Measurements from ENCODE around the gene CDK5RAP2. TPM values are rescaled to one million over a fixed set of nuclear protein-coding genes. Genes with fewer than 3 reads are reported as not detected.
"Not testable (repeated sequence)": the region's sequence is repeated elsewhere in the genome, so short reads cannot be mapped to it uniquely, and the experiment has no call there.

The CDK5RAP2 gene
- total and polyA plus RNA-seq, 10 donors, result 19.5 to 93.7 (median 61.9) TPM

GRCh38 chr9:120463765-120464164 lies 116.2 kb downstream of the CDK5RAP2 start:
- no peaks in the 10 kb centered on the region for H3K27me3 ChIP-seq (replicated peaks in 1 of 7)
- peaks cover 0 to 100% (median 37%) of the 10 kb centered on the region in 6 donors for H3K36me3 ChIP-seq
- no peak overlapping the region for H3K4me3 ChIP-seq
- TF ChIP-seq CTCF (IDR thresholded peaks at IDR 0.05 in 8 of 11, conservative IDR thresholded peaks at IDR 0.05 in 3 of 11) (no peak), POLR2A (IDR thresholded peaks at IDR 0.05) (no peak), POLR2AphosphoS5 (IDR thresholded peaks at IDR 0.05) (no peak)
- DNase-seq, result no peak
- no peaks in the 10 kb centered on the region for H3K9me3 ChIP-seq
- H3K4me1 ChIP-seq, result no peaks in the 10 kb centered on the region
- 82 to 89% (median 86%) methylated on average over 4 of the region's 4 CpGs for WGBS, 5 donors
- H3K27ac ChIP-seq, result peak overlapping the region in 2 of 8 donors; percentile 33 to 71
- intact Hi-C loops (cut with DNase I; ENCODE audit: low total_unique reads), result no loop called here

- H3K4me3 ChIP-seq; H3K27me3 ChIP-seq (replicated peaks in 1 of 7); intact Hi-C loops (cut with DNase I; ENCODE audit: low total_unique reads); H3K9me3 ChIP-seq; DNase-seq; H3K27ac ChIP-seq; H3K4me1 ChIP-seq: not testable (repeated sequence)
- peaks cover 2 to 100% (median 39%) of the 10 kb centered on the region in 6 donors for H3K36me3 ChIP-seq
- WGBS, 5 donors, result 90 to 96% (median 95%) methylated on average over 9 of the region's 9 CpGs
These were observed 118.3 kb downstream of the CDK5RAP2 start for GRCh38 chr9:120461677-120462076.

GRCh38 chr9:120456218-120456617 lies 123.7 kb downstream of the CDK5RAP2 start:
- Histone ChIP-seq H3K9me3 (peaks cover 0 to 8% (median 2%) of the 10 kb centered on the region in 8 donors), H3K4me1 (no peaks in the 10 kb centered on the region), H3K4me3 (no peak overlapping the region), H3K27me3 (replicated peaks in 1 of 7) (no peaks in the 10 kb centered on the region), H3K27ac (no peak overlapping the region), H3K36me3 (peaks cover 2 to 98% (median 68%) of the 10 kb centered on the region in 6 donors)
- WGBS, 5 donors, result 94 to 100% (median 96%) methylated on average over 3 of the region's 3 CpGs
- intact Hi-C loops (cut with DNase I; ENCODE audit: low total_unique reads), result no loop called here
- no peak for DNase-seq
- TF ChIP-seq CTCF (IDR thresholded peaks at IDR 0.05 in 8 of 11, conservative IDR thresholded peaks at IDR 0.05 in 3 of 11), result no peak
- TF ChIP-seq POLR2AphosphoS5 (IDR thresholded peaks at IDR 0.05), result no peak

- Histone ChIP-seq H3K27me3 (replicated peaks in 1 of 7) (no peaks in the 10 kb centered on the region), H3K27ac (no peak overlapping the region), H3K4me3 (no peak overlapping the region), H3K36me3 (peaks cover 2 to 98% (median 65%) of the 10 kb centered on the region in 6 donors), H3K9me3 (peaks cover 0 to 8% (median 2%) of the 10 kb centered on the region in 8 donors), H3K4me1 (no peaks in the 10 kb centered on the region)
- no peak for TF ChIP-seq CTCF (IDR thresholded peaks at IDR 0.05 in 8 of 11, conservative IDR thresholded peaks at IDR 0.05 in 3 of 11)
- no peak for TF ChIP-seq POLR2AphosphoS5 (IDR thresholded peaks at IDR 0.05)
- TF ChIP-seq POLR2A (IDR thresholded peaks at IDR 0.05), result no peak
- DNase-seq, result no peak
- intact Hi-C loops (cut with DNase I; ENCODE audit: low total_unique reads), result no loop called here
- 91 to 95% (median 92%) methylated on average over 3 of the region's 3 CpGs for WGBS, 5 donors
These were observed 125.5 kb downstream of the CDK5RAP2 start for GRCh38 chr9:120454467-120454866.

- intact Hi-C loops (cut with DNase I; ENCODE audit: low total_unique reads), result no loop called here
- Histone ChIP-seq H3K4me1 (no peaks in the 10 kb centered on the region), H3K27me3 (replicated peaks in 1 of 7) (no peaks in the 10 kb centered on the region), H3K9me3 (peaks cover 0 to 8% (median 2%) of the 10 kb centered on the region in 8 donors), H3K36me3 (peaks cover 2 to 96% (median 62%) of the 10 kb centered on the region in 6 donors), H3K4me3 (no peak overlapping the region), H3K27ac (no peak overlapping the region)
- DNase-seq, result no peak
- 94 to 98% (median 97%) methylated on average over 4 of the region's 4 CpGs for WGBS, 5 donors
- TF ChIP-seq POLR2AphosphoS5 (IDR thresholded peaks at IDR 0.05), result no peak
- TF ChIP-seq POLR2A (IDR thresholded peaks at IDR 0.05), result no peak
- no peak for TF ChIP-seq CTCF (IDR thresholded peaks at IDR 0.05 in 8 of 11, conservative IDR thresholded peaks at IDR 0.05 in 3 of 11)
These were observed 126.2 kb downstream of the CDK5RAP2 start for GRCh38 chr9:120453792-120454191.

All from spleen (tissue), 11 donors.